ENCODE measurements around the gene FAM237B. TPM values are rescaled to one million over a fixed set of nuclear protein-coding genes. Genes with fewer than 3 reads are reported as not detected.

Gene FAM237B
- total and polyA plus RNA-seq, 7 donors = 0.01 TPM; not detected in 6

DNA sequence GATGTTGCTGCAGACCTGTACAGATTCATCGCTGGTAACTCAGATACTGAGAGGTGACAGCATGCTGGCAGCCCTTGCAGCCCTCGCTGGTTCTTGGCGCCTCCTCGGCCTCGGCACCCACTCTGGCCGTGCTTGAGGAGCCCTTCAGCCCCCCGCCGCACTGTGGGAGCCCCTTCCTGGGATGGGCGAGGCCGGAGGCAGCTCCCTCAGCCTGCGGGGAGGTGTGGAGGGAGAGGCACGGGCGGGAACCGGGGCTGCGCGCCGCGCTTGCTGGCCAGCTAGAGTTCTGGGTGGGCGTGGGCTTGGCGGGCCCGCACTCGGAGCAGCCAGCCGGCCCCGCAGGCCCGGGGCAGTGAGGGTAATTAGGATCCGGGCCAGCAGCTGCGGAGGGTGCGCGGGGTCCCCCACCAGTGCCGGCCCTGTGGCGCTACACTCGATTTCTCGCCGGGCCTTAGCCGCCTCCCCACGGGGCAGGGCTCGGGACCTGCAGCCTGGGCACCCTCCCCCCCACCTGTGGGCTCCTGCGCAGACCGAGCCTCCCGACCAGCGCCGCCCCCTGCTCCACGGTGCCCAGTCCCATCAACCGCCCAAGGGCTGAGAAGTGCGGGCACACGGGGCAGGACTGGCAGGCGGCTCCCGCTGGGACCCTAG lies 13.2 kb upstream of the FAM237B start:
- no peaks in the 10 kb centered on the region for H3K27me3 ChIP-seq
- no peaks in the 10 kb centered on the region for H3K36me3 ChIP-seq
- H3K4me1 ChIP-seq = no peaks in the 10 kb centered on the region
- intact Hi-C loops (cut with DNase I) = no loop called here
- WGBS, 2 donors = 96 to 97% methylated on average over 48 of the region's 48 CpGs
- TF ChIP-seq, protein P1, sequence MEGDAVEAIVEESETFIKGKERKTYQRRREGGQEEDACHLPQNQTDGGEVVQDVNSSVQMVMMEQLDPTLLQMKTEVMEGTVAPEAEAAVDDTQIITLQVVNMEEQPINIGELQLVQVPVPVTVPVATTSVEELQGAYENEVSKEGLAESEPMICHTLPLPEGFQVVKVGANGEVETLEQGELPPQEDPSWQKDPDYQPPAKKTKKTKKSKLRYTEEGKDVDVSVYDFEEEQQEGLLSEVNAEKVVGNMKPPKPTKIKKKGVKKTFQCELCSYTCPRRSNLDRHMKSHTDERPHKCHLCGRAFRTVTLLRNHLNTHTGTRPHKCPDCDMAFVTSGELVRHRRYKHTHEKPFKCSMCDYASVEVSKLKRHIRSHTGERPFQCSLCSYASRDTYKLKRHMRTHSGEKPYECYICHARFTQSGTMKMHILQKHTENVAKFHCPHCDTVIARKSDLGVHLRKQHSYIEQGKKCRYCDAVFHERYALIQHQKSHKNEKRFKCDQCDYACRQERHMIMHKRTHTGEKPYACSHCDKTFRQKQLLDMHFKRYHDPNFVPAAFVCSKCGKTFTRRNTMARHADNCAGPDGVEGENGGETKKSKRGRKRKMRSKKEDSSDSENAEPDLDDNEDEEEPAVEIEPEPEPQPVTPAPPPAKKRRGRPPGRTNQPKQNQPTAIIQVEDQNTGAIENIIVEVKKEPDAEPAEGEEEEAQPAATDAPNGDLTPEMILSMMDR (IDR thresholded peaks at IDR 0.05) = no peak
- no peaks in the 10 kb centered on the region for H3K9me3 ChIP-seq
- H3K4me3 ChIP-seq = no peak overlapping the region
- no peak overlapping the region for H3K27ac ChIP-seq
- DNase-seq = no peak

DNA sequence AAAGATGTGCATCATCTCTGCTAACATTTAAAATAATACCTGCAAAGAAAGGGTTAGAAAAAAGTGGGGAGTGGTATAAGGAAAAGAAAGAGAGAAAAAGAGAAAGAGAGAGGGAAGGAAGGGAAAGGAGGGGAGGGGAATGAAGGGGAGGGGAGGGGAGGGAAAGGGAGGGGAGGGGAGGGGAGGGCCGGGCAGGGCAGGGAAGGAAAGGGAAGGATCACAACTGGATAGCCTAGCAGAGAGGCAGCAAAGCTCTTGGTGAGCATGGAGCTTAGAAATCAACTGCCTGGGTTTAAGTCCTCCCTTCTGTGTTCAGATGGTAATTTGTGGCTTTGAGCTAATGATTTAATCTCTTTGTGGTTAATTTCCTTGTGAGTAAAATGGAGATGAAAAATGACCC lies 5.4 kb upstream of the FAM237B start:
- TF ChIP-seq, protein P1 (IDR thresholded peaks at IDR 0.05) = no peak
- no peak for TF ChIP-seq POLR2AphosphoS5 (IDR thresholded peaks at IDR 0.05)
- no peak for TF ChIP-seq EP300 (IDR thresholded peaks at IDR 0.05)
- TF ChIP-seq POLR2A (IDR thresholded peaks at IDR 0.05) = no peak
- H3K4me1 ChIP-seq = peaks cover 0 to under 1% (median 0%) of the 10 kb centered on the region in 4 donors
- peaks cover 0 to 19% (median 7%) of the 10 kb centered on the region in 3 donors for H3K27me3 ChIP-seq
- WGBS, 2 donors = 15 to 26% methylated on average over 1 of the region's 1 CpG
- intact Hi-C loops (cut with DNase I) = no loop called here
- no peaks in the 10 kb centered on the region for H3K9me3 ChIP-seq
- no peak for DNase-seq
- H3K27ac ChIP-seq = no peak overlapping the region
- H3K4me3 ChIP-seq = no peak overlapping the region
- no peaks in the 10 kb centered on the region for H3K36me3 ChIP-seq

DNA sequence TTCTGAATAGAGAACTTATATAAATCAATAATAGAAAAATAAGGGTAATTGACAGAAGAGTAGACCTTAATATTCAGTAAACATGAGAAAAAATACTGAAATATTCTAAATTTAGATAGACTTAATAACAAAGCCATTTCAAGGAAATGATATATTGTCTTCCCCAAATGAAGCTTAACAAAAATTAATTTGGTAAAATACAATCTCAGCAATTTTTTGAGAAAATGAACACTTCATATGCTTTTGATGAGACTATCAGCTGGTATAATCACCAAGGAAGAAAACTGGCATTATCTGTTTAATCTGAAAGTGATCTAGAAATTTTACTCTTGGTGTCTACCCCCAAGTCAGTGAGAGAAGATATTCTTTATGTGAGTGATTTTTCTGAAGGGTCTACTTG lies 1.7 kb upstream of the FAM237B start:
- intact Hi-C loops (cut with DNase I) = no loop called here
- peaks cover 4 to 48% (median 22%) of the 10 kb centered on the region in 3 donors for H3K27me3 ChIP-seq
- no peak overlapping the region for H3K4me3 ChIP-seq
- DNase-seq = no peak
- TF ChIP-seq EP300 (IDR thresholded peaks at IDR 0.05) = no peak
- no peak for TF ChIP-seq POLR2AphosphoS5 (IDR thresholded peaks at IDR 0.05)
- TF ChIP-seq POLR2A (IDR thresholded peaks at IDR 0.05) = no peak
- TF ChIP-seq, protein P1 (IDR thresholded peaks at IDR 0.05) = no peak
- peaks cover 0 to 11% (median 9%) of the 10 kb centered on the region in 4 donors for H3K4me1 ChIP-seq
- no peaks in the 10 kb centered on the region for H3K9me3 ChIP-seq
- H3K36me3 ChIP-seq = no peaks in the 10 kb centered on the region
- no peak overlapping the region for H3K27ac ChIP-seq

DNA sequence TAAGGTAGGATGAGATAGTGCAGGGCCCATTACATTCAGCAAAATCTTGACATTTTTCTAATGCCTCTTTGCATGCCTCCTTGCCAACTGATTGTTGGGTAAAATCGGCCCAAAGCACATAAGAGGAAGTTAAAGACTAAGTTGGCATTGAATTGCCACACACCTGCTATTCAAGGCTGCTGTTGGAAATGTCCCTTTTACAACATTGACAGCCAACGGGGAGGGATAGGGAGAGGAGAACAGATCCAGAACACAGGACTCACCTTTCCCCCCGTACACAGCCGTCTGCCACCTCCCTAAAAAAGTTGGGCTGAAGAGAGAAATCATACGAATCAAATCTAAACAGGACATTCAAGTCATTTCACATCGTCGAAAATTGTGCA lies 695 bp downstream of the FAM237B start:
- 11 to 41% methylated on average over 7 of the region's 7 CpGs for WGBS, 2 donors
- H3K9me3 ChIP-seq = no peaks in the 10 kb centered on the region
- TF ChIP-seq POLR2A (IDR thresholded peaks at IDR 0.05) = no peak
- TF ChIP-seq, protein P1 (IDR thresholded peaks at IDR 0.05) = no peak
- TF ChIP-seq POLR2AphosphoS5 (IDR thresholded peaks at IDR 0.05) = no peak
- TF ChIP-seq EP300 (IDR thresholded peaks at IDR 0.05) = no peak
- no peak overlapping the region for H3K27ac ChIP-seq
- peaks cover 0 to 11% (median 9%) of the 10 kb centered on the region in 4 donors for H3K4me1 ChIP-seq
- no peak for DNase-seq
- intact Hi-C loops (cut with DNase I) = no loop called here
- H3K27me3 ChIP-seq = peaks cover 4 to 45% (median 22%) of the 10 kb centered on the region in 3 donors
- H3K36me3 ChIP-seq = no peaks in the 10 kb centered on the region
- H3K4me3 ChIP-seq = no peak overlapping the region

DNA sequence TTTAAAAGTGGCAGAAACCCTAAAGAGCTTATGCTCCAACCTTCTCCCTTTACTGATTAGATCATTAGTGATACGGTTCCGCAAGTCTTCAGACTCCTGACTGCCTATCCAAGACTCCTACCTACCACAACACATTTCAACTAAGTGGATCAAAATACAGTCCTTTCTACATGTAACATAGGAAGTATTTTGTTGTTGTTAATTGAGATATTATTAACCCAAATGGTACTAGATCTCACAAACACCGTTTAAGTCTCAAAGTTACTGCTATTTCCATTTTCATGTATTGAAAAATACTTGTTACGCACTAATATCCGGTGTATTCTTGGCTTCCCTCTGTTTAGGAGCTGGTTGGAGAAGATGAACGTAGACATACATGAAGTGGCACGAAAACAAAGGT lies 1.1 kb downstream of the FAM237B start:
- intact Hi-C loops (cut with DNase I) = no loop called here
- Histone ChIP-seq H3K9me3 (no peaks in the 10 kb centered on the region), H3K4me1 (peaks cover 0 to 11% (median 9%) of the 10 kb centered on the region in 4 donors), H3K27me3 (peaks cover 4 to 45% (median 22%) of the 10 kb centered on the region in 3 donors), H3K4me3 (no peak overlapping the region), H3K27ac (no peak overlapping the region), H3K36me3 (no peaks in the 10 kb centered on the region)
- no peak for DNase-seq
- 87 to 91% methylated on average over 7 of the region's 7 CpGs for WGBS, 2 donors
- TF ChIP-seq EP300 (IDR thresholded peaks at IDR 0.05) (no peak), POLR2A (IDR thresholded peaks at IDR 0.05) (no peak), POLR2AphosphoS5 (IDR thresholded peaks at IDR 0.05) (no peak)
- TF ChIP-seq, protein P1 (IDR thresholded peaks at IDR 0.05) = no peak
